ENCODE results near the gene IGF1R. TPM values are rescaled to one million over a fixed set of nuclear protein-coding genes. Genes with fewer than 3 reads are reported as not detected.
A peak's percentile ranks its signal among the peaks of the same experiment; 100 is the strongest.

The IGF1R gene
- total RNA-seq, 1 experiment from 2014 or later: 125 TPM

DNA sequence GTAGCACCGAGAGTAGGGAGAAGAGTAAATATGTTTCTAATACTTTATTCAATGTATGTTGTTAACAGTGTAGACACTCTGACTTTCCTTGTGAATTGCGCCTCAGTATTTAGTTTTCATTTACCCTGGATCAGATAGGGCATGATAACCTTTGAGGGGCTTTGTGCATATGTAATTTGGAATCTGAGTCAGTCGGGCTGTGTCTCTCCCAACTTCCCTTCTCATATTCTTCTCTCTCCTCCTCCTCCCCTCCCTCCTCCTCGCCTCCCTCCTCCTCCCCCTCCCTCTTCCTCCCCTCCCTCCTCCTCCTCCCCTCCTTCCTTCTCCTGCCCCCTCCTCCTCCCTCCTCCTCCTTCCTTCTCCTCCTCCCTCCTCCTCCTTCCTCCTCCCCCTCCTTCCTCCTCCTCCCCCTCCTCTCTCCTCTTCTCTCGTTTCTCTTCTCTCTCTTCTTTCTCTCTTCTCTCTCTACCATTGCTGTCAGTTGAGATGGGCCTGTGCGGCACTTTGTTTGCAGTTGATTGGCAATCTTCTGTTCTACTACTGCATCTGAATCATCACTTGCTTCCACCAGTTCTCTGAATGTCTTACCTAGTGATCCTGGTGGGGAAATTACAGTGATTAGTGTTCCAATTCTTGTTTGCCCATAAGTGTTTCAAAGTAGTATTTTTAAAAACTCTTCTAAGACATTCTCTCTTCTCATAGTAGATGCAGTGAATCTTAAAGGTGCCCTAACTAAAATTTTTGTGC, 197.0 kb downstream of the IGF1R start:
- no peaks in the 10 kb centered on the region for H3K27me3 Mint-ChIP-seq (ENCODE audit: low read depth)
- peaks cover 84% of the 10 kb centered on the region for H3K4me1 Mint-ChIP-seq
- ChIA-PET CTCF (interaction anchor here (0.6 kb wide), 1 partner anchor 286 kb away, joined by 3 read pairs; no protein-coding TSS in a partner anchor), POLR2A (interaction anchor here (0.7 kb wide), 1 partner anchor 197 kb away, joined by 3 read pairs; the partner anchor contains the start of gene IGF1R)
- peak overlapping the region; percentile 41; the same call in 1 of the 2 replicates for H3K27ac Mint-ChIP-seq
- H3K9me3 Mint-ChIP-seq: no peaks in the 10 kb centered on the region
- no peaks in the 10 kb centered on the region for H3K36me3 Mint-ChIP-seq
- no peak for DNase-seq (ENCODE audit: low spot score)
- ATAC-seq: peak; percentile 31
- no peak for TF ChIP-seq GABPB1 (CRISPR knock-in tag; IDR thresholded peaks at IDR 0.05)
- TF ChIP-seq, protein P1, sequence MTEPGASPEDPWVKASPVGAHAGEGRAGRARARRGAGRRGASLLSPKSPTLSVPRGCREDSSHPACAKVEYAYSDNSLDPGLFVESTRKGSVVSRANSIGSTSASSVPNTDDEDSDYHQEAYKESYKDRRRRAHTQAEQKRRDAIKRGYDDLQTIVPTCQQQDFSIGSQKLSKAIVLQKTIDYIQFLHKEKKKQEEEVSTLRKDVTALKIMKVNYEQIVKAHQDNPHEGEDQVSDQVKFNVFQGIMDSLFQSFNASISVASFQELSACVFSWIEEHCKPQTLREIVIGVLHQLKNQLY (CRISPR knock-in tag; IDR thresholded peaks at IDR 0.05): no peak
- no peak for TF ChIP-seq OVOL2 (CRISPR knock-in tag; IDR thresholded peaks at IDR 0.05; ENCODE audit: borderline replicate concordance)
- no peak for TF ChIP-seq GRHL2 (CRISPR knock-in tag; IDR thresholded peaks at IDR 0.05; ENCODE audit: insufficient replicate concordance, severe bottlenecking)
- TF ChIP-seq ZNF263 (CRISPR knock-in tag; IDR thresholded peaks at IDR 0.05; ENCODE audit: low read depth): peak; percentile 81
- TF ChIP-seq ELF4 (CRISPR knock-in tag; IDR thresholded peaks at IDR 0.05; ENCODE audit: low read depth): no peak
- H3K4me3 Mint-ChIP-seq: no peak overlapping the region

DNA sequence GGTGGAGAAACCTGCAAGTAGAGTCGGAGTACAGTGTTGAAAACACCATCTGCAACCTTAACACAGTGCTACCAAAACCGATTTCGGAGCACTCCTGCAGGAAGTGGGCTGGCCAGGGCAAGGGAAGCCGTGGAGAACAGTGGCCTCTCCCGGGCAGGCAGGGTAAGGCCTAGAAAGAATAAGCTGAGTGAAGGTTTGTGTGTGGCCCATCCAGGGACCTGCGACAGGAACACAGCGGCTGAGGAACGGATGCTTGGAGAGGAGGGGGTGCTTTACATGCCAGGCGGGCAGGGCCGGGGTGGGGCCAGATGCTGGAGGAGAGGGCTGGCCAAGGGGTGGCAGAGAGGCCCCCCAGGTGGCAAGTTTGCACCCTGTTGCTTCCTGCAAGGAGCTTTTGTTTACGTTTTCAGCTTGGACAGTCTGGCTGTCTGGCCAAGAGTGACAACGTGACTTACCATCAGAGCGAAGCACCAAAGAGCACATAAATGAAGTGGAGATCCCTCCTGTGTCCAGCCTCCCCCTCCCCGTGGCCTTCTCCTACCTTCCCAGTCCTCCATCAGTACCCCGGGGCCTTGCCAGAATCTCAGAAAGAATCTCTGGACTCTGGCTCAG, 202.7 kb downstream of the IGF1R start:
- Mint-ChIP-seq H3K36me3 (no peaks in the 10 kb centered on the region), H3K9me3 (no peaks in the 10 kb centered on the region), H3K27ac (peak overlapping the region; percentile 96), H3K27me3 (ENCODE audit: low read depth) (no peaks in the 10 kb centered on the region), H3K4me3 (peak overlapping the region; percentile 95), H3K4me1 (peaks cover 81% of the 10 kb centered on the region)
- DNase-seq (ENCODE audit: low spot score): peak; percentile 79
- ATAC-seq: peak; percentile 70
- TF ChIP-seq, protein P2, sequence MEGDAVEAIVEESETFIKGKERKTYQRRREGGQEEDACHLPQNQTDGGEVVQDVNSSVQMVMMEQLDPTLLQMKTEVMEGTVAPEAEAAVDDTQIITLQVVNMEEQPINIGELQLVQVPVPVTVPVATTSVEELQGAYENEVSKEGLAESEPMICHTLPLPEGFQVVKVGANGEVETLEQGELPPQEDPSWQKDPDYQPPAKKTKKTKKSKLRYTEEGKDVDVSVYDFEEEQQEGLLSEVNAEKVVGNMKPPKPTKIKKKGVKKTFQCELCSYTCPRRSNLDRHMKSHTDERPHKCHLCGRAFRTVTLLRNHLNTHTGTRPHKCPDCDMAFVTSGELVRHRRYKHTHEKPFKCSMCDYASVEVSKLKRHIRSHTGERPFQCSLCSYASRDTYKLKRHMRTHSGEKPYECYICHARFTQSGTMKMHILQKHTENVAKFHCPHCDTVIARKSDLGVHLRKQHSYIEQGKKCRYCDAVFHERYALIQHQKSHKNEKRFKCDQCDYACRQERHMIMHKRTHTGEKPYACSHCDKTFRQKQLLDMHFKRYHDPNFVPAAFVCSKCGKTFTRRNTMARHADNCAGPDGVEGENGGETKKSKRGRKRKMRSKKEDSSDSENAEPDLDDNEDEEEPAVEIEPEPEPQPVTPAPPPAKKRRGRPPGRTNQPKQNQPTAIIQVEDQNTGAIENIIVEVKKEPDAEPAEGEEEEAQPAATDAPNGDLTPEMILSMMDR (IDR thresholded peaks at IDR 0.05): peak; percentile 36; the same call in 1 of the 2 replicates
- TF ChIP-seq RORB (CRISPR knock-in tag; IDR thresholded peaks at IDR 0.05): no peak
- POLR2A ChIA-PET: interaction anchor here (0.6 to 1.0 kb wide), 3 partner anchors 133 to 1850 kb away, joined by 3 read pairs; no protein-coding TSS in a partner anchor
- CTCF ChIA-PET: interaction anchor here (0.5 to 1.9 kb wide), 54 partner anchors 10 to 423 kb away, joined by 3 to 16 read pairs (median 4); partner anchors contain the start of gene IGF1R

DNA sequence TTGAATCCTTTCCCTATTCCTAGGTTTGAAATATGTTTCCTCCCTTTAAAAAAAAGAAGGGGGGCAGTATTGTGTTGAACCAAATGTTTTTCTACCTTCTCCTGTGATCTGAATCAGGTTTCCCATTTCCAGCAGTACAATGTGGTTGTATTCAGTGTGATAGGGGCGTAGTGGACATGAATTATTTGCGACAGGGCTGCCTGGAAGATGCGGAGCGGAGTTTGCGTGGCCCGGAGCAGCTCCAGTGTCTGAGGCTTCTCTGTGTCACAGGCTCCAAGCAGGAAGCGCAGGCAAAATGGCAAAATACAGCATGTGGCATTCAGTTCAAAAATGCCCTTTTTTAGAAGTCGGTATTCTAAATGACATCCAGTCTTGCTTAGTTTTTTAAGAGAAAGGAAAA, 204.8 kb downstream of the IGF1R start:
- Mint-ChIP-seq H3K4me1 (peaks cover 85% of the 10 kb centered on the region), H3K27ac (peak overlapping the region; percentile 97), H3K36me3 (no peaks in the 10 kb centered on the region), H3K4me3 (peak overlapping the region; percentile 95), H3K27me3 (ENCODE audit: low read depth) (no peaks in the 10 kb centered on the region), H3K9me3 (no peaks in the 10 kb centered on the region)
- ATAC-seq (peak; percentile 11), DNase-seq (ENCODE audit: low spot score) (peak; percentile 67)
- ChIA-PET CTCF (no interaction called here), POLR2A (no interaction called here)
- TF ChIP-seq ZNF423 (CRISPR knock-in tag; IDR thresholded peaks at IDR 0.05): no peak
- TF ChIP-seq, protein P3, sequence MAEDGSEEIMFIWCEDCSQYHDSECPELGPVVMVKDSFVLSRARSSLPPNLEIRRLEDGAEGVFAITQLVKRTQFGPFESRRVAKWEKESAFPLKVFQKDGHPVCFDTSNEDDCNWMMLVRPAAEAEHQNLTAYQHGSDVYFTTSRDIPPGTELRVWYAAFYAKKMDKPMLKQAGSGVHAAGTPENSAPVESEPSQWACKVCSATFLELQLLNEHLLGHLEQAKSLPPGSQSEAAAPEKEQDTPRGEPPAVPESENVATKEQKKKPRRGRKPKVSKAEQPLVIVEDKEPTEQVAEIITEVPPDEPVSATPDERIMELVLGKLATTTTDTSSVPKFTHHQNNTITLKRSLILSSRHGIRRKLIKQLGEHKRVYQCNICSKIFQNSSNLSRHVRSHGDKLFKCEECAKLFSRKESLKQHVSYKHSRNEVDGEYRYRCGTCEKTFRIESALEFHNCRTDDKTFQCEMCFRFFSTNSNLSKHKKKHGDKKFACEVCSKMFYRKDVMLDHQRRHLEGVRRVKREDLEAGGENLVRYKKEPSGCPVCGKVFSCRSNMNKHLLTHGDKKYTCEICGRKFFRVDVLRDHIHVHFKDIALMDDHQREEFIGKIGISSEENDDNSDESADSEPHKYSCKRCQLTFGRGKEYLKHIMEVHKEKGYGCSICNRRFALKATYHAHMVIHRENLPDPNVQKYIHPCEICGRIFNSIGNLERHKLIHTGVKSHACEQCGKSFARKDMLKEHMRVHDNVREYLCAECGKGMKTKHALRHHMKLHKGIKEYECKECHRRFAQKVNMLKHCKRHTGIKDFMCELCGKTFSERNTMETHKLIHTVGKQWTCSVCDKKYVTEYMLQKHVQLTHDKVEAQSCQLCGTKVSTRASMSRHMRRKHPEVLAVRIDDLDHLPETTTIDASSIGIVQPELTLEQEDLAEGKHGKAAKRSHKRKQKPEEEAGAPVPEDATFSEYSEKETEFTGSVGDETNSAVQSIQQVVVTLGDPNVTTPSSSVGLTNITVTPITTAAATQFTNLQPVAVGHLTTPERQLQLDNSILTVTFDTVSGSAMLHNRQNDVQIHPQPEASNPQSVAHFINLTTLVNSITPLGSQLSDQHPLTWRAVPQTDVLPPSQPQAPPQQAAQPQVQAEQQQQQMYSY (CRISPR knock-in tag; IDR thresholded peaks at IDR 0.05): peak; percentile 98

Data from WTC11 (cell line).